H1 (cell line): ENCODE results near the gene PTGES3L. TPM values are rescaled to one million over a fixed set of nuclear protein-coding genes. Genes with fewer than 3 reads are reported as not detected.

Source experiments
- CBX8 ChIP-seq: fragments of 300-800, 300-1000 bp; sonication (generic); IDR thresholded peaks from 2 replicates; pipeline ENCODE4 v1.7.1; 2016; ENCODE audit warnings: low read depth, low read length, borderline replicate concordance
- EZH2 ChIP-seq: fragments of 200-600 bp; sonication (generic); IDR thresholded peaks from 2 replicates; pipeline ENCODE4 v1.7.1; 2012; ENCODE audit warnings: low read depth, mild to moderate bottlenecking, moderate library complexity, low read length, inconsistent platforms; ENCODE audit not compliant: severe bottlenecking
- GABPA ChIP-seq: IDR thresholded peaks from 2 replicates; pipeline ENCODE4 v1.6.1; 2011; ENCODE audit warnings: mild to moderate bottlenecking, low read length, moderate library complexity, borderline replicate concordance; ENCODE audit not compliant: insufficient read depth
- GTF2F1 ChIP-seq: IDR thresholded peaks from 2 replicates; pipeline ENCODE4 v1.6.1; 2012; ENCODE audit warnings: low read depth, low read length, improper control_type of control experiment, borderline replicate concordance
- HDAC6 ChIP-seq: IDR thresholded peaks from one replicate; pipeline ENCODE4 v1.7.1; 2012; ENCODE audit warnings: low read depth, mild to moderate bottlenecking, inconsistent platforms, low read length, moderate library complexity
- SP2 ChIP-seq: IDR thresholded peaks from 2 replicates; pipeline ENCODE4 v1.6.1; 2012; ENCODE audit warnings: mild to moderate bottlenecking, low read length, inconsistent platforms
- ZNF274 ChIP-seq: IDR thresholded peaks from 2 replicates; pipeline ENCODE4 v1.7.0; 2012; ENCODE audit warnings: low read length, borderline replicate concordance; ENCODE audit errors: extremely low read depth
- polyA plus RNA-seq, 7 experiments: library from polyadenylated mRNA; depleted of rRNA in 3 of 7; stranded (reverse) in 5 of 7; unstranded in 2 of 7; fragments of >200 nt in 5 of 7; fragments of 200-250 nt in 2 of 7; gene quantifications; 1 replicate in 5 of 7; 2 replicates in 1 of 7; 4 replicates in 1 of 7; pipeline versions ENCODE4 v1.2.1 to v1.2.3, GENCODE V29; 2011 to 2013; ENCODE audit warnings: missing spikeins in 2 of 7, mixed read lengths in 2 of 7
- total RNA-seq: library from RNA; stranded (reverse); fragmentation: NEBNext Ultra II Directional; extraction: Animal tissue kit (Norgen Biotek cat#: 25700); gene quantifications from 2 replicates; pipeline ENCODE4 v1.2.1, GENCODE V29; 2021
- TF ChIP-seq, protein P1 (sequence below): fragments of 300-600 bp; sonication (generic); IDR thresholded peaks from 2 replicates; pipeline ENCODE4 v1.7.1; 2012; ENCODE audit warnings: low read length, moderate library complexity, mild to moderate bottlenecking, inconsistent platforms; ENCODE audit not compliant: insufficient replicate concordance
- TF ChIP-seq, protein P2 (sequence below): IDR thresholded peaks from 2 replicates; pipeline ENCODE4 v1.6.1; 2011; ENCODE audit warnings: low read depth, mild to moderate bottlenecking, low read length; ENCODE audit not compliant: insufficient read depth

PTGES3L gene
- total and polyA plus RNA-seq, 2 of the 8 experiments (the other 6 are each of a cell fraction or from before 2014, with no cell fraction given), result 3.0 to 3.6 TPM

GRCh38 chr17:42928714-42929496 is 51.0 kb downstream of the PTGES3L start (continued):
- TF ChIP-seq, protein P1, sequence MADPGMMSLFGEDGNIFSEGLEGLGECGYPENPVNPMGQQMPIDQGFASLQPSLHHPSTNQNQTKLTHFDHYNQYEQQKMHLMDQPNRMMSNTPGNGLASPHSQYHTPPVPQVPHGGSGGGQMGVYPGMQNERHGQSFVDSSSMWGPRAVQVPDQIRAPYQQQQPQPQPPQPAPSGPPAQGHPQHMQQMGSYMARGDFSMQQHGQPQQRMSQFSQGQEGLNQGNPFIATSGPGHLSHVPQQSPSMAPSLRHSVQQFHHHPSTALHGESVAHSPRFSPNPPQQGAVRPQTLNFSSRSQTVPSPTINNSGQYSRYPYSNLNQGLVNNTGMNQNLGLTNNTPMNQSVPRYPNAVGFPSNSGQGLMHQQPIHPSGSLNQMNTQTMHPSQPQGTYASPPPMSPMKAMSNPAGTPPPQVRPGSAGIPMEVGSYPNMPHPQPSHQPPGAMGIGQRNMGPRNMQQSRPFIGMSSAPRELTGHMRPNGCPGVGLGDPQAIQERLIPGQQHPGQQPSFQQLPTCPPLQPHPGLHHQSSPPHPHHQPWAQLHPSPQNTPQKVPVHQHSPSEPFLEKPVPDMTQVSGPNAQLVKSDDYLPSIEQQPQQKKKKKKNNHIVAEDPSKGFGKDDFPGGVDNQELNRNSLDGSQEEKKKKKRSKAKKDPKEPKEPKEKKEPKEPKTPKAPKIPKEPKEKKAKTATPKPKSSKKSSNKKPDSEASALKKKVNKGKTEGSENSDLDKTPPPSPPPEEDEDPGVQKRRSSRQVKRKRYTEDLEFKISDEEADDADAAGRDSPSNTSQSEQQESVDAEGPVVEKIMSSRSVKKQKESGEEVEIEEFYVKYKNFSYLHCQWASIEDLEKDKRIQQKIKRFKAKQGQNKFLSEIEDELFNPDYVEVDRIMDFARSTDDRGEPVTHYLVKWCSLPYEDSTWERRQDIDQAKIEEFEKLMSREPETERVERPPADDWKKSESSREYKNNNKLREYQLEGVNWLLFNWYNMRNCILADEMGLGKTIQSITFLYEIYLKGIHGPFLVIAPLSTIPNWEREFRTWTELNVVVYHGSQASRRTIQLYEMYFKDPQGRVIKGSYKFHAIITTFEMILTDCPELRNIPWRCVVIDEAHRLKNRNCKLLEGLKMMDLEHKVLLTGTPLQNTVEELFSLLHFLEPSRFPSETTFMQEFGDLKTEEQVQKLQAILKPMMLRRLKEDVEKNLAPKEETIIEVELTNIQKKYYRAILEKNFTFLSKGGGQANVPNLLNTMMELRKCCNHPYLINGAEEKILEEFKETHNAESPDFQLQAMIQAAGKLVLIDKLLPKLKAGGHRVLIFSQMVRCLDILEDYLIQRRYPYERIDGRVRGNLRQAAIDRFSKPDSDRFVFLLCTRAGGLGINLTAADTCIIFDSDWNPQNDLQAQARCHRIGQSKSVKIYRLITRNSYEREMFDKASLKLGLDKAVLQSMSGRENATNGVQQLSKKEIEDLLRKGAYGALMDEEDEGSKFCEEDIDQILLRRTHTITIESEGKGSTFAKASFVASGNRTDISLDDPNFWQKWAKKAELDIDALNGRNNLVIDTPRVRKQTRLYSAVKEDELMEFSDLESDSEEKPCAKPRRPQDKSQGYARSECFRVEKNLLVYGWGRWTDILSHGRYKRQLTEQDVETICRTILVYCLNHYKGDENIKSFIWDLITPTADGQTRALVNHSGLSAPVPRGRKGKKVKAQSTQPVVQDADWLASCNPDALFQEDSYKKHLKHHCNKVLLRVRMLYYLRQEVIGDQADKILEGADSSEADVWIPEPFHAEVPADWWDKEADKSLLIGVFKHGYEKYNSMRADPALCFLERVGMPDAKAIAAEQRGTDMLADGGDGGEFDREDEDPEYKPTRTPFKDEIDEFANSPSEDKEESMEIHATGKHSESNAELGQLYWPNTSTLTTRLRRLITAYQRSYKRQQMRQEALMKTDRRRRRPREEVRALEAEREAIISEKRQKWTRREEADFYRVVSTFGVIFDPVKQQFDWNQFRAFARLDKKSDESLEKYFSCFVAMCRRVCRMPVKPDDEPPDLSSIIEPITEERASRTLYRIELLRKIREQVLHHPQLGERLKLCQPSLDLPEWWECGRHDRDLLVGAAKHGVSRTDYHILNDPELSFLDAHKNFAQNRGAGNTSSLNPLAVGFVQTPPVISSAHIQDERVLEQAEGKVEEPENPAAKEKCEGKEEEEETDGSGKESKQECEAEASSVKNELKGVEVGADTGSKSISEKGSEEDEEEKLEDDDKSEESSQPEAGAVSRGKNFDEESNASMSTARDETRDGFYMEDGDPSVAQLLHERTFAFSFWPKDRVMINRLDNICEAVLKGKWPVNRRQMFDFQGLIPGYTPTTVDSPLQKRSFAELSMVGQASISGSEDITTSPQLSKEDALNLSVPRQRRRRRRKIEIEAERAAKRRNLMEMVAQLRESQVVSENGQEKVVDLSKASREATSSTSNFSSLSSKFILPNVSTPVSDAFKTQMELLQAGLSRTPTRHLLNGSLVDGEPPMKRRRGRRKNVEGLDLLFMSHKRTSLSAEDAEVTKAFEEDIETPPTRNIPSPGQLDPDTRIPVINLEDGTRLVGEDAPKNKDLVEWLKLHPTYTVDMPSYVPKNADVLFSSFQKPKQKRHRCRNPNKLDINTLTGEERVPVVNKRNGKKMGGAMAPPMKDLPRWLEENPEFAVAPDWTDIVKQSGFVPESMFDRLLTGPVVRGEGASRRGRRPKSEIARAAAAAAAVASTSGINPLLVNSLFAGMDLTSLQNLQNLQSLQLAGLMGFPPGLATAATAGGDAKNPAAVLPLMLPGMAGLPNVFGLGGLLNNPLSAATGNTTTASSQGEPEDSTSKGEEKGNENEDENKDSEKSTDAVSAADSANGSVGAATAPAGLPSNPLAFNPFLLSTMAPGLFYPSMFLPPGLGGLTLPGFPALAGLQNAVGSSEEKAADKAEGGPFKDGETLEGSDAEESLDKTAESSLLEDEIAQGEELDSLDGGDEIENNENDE, result no peak
- TF ChIP-seq ZNF274 (no peak), HDAC6 (no peak), EZH2 (no peak), GTF2F1 (no peak), SP2 (no peak), GABPA (no peak), CBX8 (no peak)
- TF ChIP-seq, protein P2, sequence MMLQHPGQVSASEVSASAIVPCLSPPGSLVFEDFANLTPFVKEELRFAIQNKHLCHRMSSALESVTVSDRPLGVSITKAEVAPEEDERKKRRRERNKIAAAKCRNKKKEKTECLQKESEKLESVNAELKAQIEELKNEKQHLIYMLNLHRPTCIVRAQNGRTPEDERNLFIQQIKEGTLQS, result no peak
